Epithelial cell of esophagus (primary cell): Measurements from ENCODE around the gene MAN2A1.
A peak's percentile ranks its signal among the peaks of the same experiment; 100 is the strongest.

Experiments
- DNase-seq: peaks from one replicate; pipeline ENCODE4 v3.0.0; 2010; ENCODE audit warnings: low read depth
- H3K4me3 ChIP-seq: 2 replicates; pipeline ENCODE4 v1.5.1; 2011; ENCODE audit warnings: mild to moderate bottlenecking, low read length, control low read depth
- CTCF ChIP-seq: IDR thresholded peaks from 2 replicates; pipeline ENCODE4 v1.5.1; 2011; ENCODE audit warnings: low read depth, mild to moderate bottlenecking, low read length, control low read depth, inconsistent platforms; ENCODE audit not compliant: insufficient read depth; ENCODE audit errors: missing control alignments

MAN2A1 gene

GRCh38 chr5:109803854-109804253 lies 114.1 kb downstream of the MAN2A1 start:
- no peak for TF ChIP-seq CTCF
- H3K4me3 ChIP-seq, result no peak overlapping the region
- DNase-seq, result no peak

DNA sequence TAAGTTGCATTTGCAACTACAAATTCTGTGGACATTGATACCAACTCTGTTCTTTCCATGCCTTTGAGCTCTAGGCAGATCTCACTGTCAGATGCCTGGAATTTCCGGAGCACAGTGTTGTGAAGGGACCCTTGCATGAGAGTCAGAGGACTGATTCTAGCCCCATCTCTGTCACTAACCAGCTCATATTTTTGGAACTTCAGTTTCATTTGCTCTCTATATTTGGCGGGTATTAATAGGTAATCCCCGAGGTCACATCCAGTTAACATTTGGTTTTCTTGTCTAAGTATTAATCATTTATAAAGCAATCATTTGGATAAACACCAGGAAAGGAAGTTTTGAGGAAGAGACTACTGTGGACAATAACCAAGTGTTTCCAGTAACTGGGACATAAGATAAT lies 115.7 kb downstream of the MAN2A1 start:
- no peak overlapping the region for H3K4me3 ChIP-seq
- TF ChIP-seq CTCF, result no peak
- no peak for DNase-seq

DNA sequence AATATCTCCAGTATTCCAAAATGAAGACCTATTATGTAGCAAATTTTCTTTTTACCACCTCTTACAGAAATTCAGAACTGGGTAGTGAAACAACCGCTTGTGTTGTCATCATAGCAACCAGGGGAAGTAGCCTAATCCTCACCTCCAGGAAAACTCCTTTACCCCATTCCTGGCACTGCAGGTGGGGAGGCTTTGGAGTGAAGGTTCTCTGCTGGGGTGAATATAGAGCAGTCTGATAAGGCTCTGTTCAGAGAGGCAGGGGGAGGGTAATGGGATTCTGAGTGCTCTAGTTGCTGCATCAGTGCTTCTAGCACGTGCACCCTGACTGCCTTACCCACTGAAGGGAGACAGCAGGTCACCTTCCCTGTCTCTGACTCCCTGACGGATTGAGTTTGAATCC lies 116.2 kb downstream of the MAN2A1 start:
- TF ChIP-seq CTCF, result no peak
- no peak overlapping the region for H3K4me3 ChIP-seq
- DNase-seq, result no peak

GRCh38 chr5:109812698-109813097 lies 123.0 kb downstream of the MAN2A1 start:
- no peak overlapping the region for H3K4me3 ChIP-seq
- no peak for TF ChIP-seq CTCF
- DNase-seq, result no peak

- H3K4me3 ChIP-seq, result no peak overlapping the region
- TF ChIP-seq CTCF, result no peak
- no peak for DNase-seq
Observed at GRCh38 chr5:109816732-109817131, 127.0 kb downstream of the MAN2A1 start.

GRCh38 chr5:109819878-109820277 lies 130.2 kb downstream of the MAN2A1 start:
- no peak for DNase-seq
- no peak for TF ChIP-seq CTCF
- H3K4me3 ChIP-seq, result no peak overlapping the region

- no peak for TF ChIP-seq CTCF
- DNase-seq, result peak; percentile 83
- no peak overlapping the region for H3K4me3 ChIP-seq
Observed at GRCh38 chr5:109823597-109823996, 133.9 kb downstream of the MAN2A1 start.
